Keratinocyte (primary cell): Measurements from ENCODE around the gene RAB37. TPM values are rescaled to one million over a fixed set of nuclear protein-coding genes. Genes with fewer than 3 reads are reported as not detected.

Experiments used
- DNase-seq: peaks from one replicate; pipeline ENCODE4 v3.0.0-alpha.2; 2011; ENCODE audit warnings: low read depth, missing footprints, low spot score
- FAIRE-seq: peaks from 2 replicates; lab custom pipeline; 2011; peaks lifted over from hg19 to GRCh38; lab: Jason Lieb, UNC
- H2AFZ ChIP-seq: 2 replicates; pipeline ENCODE4 v1.6.0; 2012; ENCODE audit warnings: low read length, control low read depth, inconsistent platforms; ENCODE audit not compliant: control insufficient read depth
- H3K27ac ChIP-seq: 2 replicates; pipeline ENCODE4 v1.5.1; 2011; ENCODE audit warnings: low read length; ENCODE audit not compliant: control insufficient read depth, insufficient read depth
- H3K27me3 ChIP-seq: 3 replicates; pipeline ENCODE4 v1.6.0; 2011; ENCODE audit warnings: low read length; ENCODE audit not compliant: control insufficient read depth, insufficient read depth; ENCODE audit errors: extremely low read depth
- H3K36me3 ChIP-seq, 2 experiments: 2 replicates in 1 of 2; 3 replicates in 1 of 2; pipeline ENCODE4 v1.5.1; 2011; ENCODE audit warnings: low read length in 2 of 2, mild to moderate bottlenecking in 1 of 2; ENCODE audit not compliant: control insufficient read depth in 2 of 2, insufficient read depth in 2 of 2; ENCODE audit errors: extremely low read depth in 1 of 2
- H3K4me1 ChIP-seq: 3 replicates; pipeline ENCODE4 v1.5.1; 2011; ENCODE audit warnings: low read length; ENCODE audit not compliant: control insufficient read depth, insufficient read depth; ENCODE audit errors: extremely low read depth
- H3K4me2 ChIP-seq: 3 replicates; pipeline ENCODE4 v1.6.0; 2011; ENCODE audit warnings: low read depth, low read length; ENCODE audit not compliant: control insufficient read depth, insufficient read depth; ENCODE audit errors: extremely low read depth
- H3K4me3 ChIP-seq, 3 experiments: fragments of 200-600 bp in 1 of 3; sonication (generic) in 1 of 3; 2 replicates in 2 of 3; 3 replicates in 1 of 3; pipeline ENCODE4 v1.5.1; 2011 to 2016; ENCODE audit warnings: low read length in 3 of 3, mild to moderate bottlenecking in 3 of 3, control low read depth in 2 of 3, inconsistent platforms in 1 of 3, low read depth in 1 of 3, mixed read lengths in 1 of 3, mixed run types in 1 of 3, moderate library complexity in 1 of 3; ENCODE audit not compliant: control insufficient read depth in 2 of 3, insufficient read depth in 2 of 3; ENCODE audit errors: extremely low read depth in 1 of 3
- H3K79me2 ChIP-seq: 2 replicates; pipeline ENCODE4 v1.6.0; 2012; ENCODE audit warnings: low read length; ENCODE audit not compliant: control insufficient read depth, insufficient read depth
- H3K9ac ChIP-seq: 3 replicates; pipeline ENCODE4 v1.6.0; 2011; ENCODE audit warnings: low read length; ENCODE audit not compliant: control insufficient read depth, insufficient read depth; ENCODE audit errors: extremely low read depth
- H3K9me1 ChIP-seq: 3 replicates; pipeline ENCODE4 v1.6.0; 2011; ENCODE audit warnings: low read length; ENCODE audit not compliant: control insufficient read depth, insufficient read depth; ENCODE audit errors: extremely low read depth
- H3K9me3 ChIP-seq: 2 replicates; pipeline ENCODE4 v1.5.1; 2012; ENCODE audit warnings: low read depth, low read length; ENCODE audit not compliant: control insufficient read depth
- H4K20me1 ChIP-seq: 3 replicates; pipeline ENCODE4 v1.6.0; 2011; ENCODE audit warnings: low read length; ENCODE audit not compliant: control insufficient read depth, insufficient read depth; ENCODE audit errors: extremely low read depth
- EZH2 ChIP-seq: IDR thresholded peaks from one replicate; pipeline ENCODE4 v1.6.1; 2012; ENCODE audit warnings: inconsistent platforms, mild to moderate bottlenecking, low read length, moderate library complexity
- dilution Hi-C: fragments of 300-500 bp; cut with MboI; formaldehyde crosslinking; loops from one replicate; pipeline ENCODE4 v1.7.0; 2020; ENCODE audit warnings: low sequenced_read_pairs; ENCODE audit not compliant: extremely low pct_ligation_motif_present
- polyA plus RNA-seq, 5 experiments: library from polyadenylated mRNA; depleted of rRNA in 3 of 5; stranded (reverse) in 3 of 5; stranded (forward) in 1 of 5; unstranded in 1 of 5; fragments of >200 nt; gene quantifications; 1 replicate in 1 of 5; 2 replicates in 3 of 5; 3 replicates in 1 of 5; pipeline versions ENCODE4 v1.2.1 to v1.2.3, GENCODE V29; 2011 to 2012; ENCODE audit warnings: missing spikeins in 2 of 5, low read depth in 1 of 5, low replicate concordance in 1 of 5
- TF ChIP-seq, protein P1 (sequence below), 3 experiments: IDR thresholded peaks in 1 of 3; conservative IDR thresholded peaks in 1 of 3; optimal IDR thresholded peaks in 1 of 3; 2 replicates in 2 of 3; 3 replicates in 1 of 3; pipeline versions ENCODE3 to v1.5.1; 2011; ENCODE audit warnings: low read length in 3 of 3, mild to moderate bottlenecking in 3 of 3, moderate library complexity in 2 of 3, control low read depth in 1 of 3, inconsistent platforms in 1 of 3; ENCODE audit not compliant: insufficient read depth in 2 of 3; ENCODE audit errors: extremely low read depth in 1 of 3

Gene RAB37
- polyA plus RNA-seq, 1 donor (not counting 4 experiments of a cell fraction or from before 2014, with no cell fraction given) = 0.03 TPM

DNA sequence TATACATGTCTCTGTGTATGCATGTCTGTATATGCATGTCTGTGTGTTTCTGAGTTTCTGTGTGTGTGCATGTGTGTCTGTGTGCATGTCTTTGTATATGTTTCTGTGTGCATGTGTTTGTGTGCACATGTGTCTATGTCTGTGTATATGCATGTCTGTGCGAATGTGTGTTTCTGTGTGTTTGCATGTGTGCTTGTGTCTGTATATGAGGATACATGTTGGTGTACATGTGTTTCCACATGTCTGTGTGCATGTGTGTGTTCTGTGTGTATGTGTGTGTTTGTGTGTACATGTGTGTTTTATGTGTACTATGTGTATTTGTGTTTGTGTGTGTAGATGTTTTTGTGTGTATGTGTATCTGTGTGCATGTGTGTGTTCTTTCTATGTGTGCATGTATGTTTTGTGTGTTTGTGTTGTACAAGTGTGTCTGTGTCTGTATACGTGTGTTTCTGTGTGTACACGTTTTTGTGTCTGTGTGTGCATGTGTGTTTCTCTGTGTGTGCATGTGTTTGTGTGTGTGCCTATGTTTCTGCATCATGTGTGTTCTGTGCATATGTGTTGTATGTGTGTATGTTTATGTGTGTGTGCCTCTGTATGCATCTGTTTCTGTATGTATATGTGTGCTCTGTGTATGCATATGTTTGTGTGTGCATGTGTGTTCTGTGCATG, 8.9 kb upstream of the RAB37 start:
- Histone ChIP-seq H3K27me3 (no peaks in the 10 kb centered on the region), H3K79me2 (no peaks in the 10 kb centered on the region), H3K4me1 (no peaks in the 10 kb centered on the region), H2AFZ (no peak overlapping the region), H3K4me3 (no peak overlapping the region), H3K9me1 (no peaks in the 10 kb centered on the region), H3K36me3 (no peaks in the 10 kb centered on the region), H3K9me3 (no peaks in the 10 kb centered on the region), H4K20me1 (no peaks in the 10 kb centered on the region), H3K27ac (no peak overlapping the region), H3K4me2 (no peak overlapping the region), H3K9ac (no peak overlapping the region)
- dilution Hi-C loops = no loop called here
- FAIRE-seq (no peak), DNase-seq (no peak)
- TF ChIP-seq EZH2 = no peak
- TF ChIP-seq, protein P1, sequence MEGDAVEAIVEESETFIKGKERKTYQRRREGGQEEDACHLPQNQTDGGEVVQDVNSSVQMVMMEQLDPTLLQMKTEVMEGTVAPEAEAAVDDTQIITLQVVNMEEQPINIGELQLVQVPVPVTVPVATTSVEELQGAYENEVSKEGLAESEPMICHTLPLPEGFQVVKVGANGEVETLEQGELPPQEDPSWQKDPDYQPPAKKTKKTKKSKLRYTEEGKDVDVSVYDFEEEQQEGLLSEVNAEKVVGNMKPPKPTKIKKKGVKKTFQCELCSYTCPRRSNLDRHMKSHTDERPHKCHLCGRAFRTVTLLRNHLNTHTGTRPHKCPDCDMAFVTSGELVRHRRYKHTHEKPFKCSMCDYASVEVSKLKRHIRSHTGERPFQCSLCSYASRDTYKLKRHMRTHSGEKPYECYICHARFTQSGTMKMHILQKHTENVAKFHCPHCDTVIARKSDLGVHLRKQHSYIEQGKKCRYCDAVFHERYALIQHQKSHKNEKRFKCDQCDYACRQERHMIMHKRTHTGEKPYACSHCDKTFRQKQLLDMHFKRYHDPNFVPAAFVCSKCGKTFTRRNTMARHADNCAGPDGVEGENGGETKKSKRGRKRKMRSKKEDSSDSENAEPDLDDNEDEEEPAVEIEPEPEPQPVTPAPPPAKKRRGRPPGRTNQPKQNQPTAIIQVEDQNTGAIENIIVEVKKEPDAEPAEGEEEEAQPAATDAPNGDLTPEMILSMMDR (optimal IDR thresholded peaks at IDR 0.05 in 1 of 3, IDR thresholded peaks at IDR 0.05 in 1 of 3, conservative IDR thresholded peaks at IDR 0.05 in 1 of 3; ENCODE audit: extremely low read depth in 1 of 3, insufficient read depth in 2 of 3, low read length in 3 of 3) = no peak

DNA sequence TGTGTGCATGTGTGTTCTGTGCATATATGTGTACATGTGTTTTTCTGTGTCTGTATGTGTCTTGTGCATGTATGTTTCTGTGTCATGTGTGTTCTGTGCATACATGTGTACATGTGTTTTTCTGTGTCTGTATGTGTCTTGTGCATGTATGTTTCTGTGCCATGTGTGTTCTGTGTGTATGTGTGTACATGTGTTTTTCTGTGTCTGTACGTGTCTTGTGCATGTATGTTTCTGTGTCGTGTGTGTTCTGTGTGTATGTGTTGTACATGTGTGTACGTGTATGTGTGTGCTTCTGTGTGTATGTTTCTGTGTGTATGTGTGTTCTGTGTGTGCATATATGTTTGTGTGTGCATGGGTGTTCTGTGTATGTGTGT, 8.4 kb upstream of the RAB37 start:
- FAIRE-seq (no peak), DNase-seq (no peak)
- H3K9ac ChIP-seq = no peak overlapping the region
- H3K4me2 ChIP-seq = no peak overlapping the region
- no peaks in the 10 kb centered on the region for H3K4me1 ChIP-seq
- H3K9me3 ChIP-seq = no peaks in the 10 kb centered on the region
- TF ChIP-seq EZH2 = no peak
- TF ChIP-seq, protein P1 (optimal IDR thresholded peaks at IDR 0.05 in 1 of 3, IDR thresholded peaks at IDR 0.05 in 1 of 3, conservative IDR thresholded peaks at IDR 0.05 in 1 of 3; ENCODE audit: extremely low read depth in 1 of 3, insufficient read depth in 2 of 3, low read length in 3 of 3) = no peak
- H3K9me1 ChIP-seq = no peaks in the 10 kb centered on the region
- H3K36me3 ChIP-seq = no peaks in the 10 kb centered on the region
- no peaks in the 10 kb centered on the region for H4K20me1 ChIP-seq
- H3K79me2 ChIP-seq = no peaks in the 10 kb centered on the region
- dilution Hi-C loops = no loop called here
- H3K27me3 ChIP-seq = no peaks in the 10 kb centered on the region
- no peak overlapping the region for H2AFZ ChIP-seq
- H3K4me3 ChIP-seq = no peak overlapping the region
- no peak overlapping the region for H3K27ac ChIP-seq
